ENCODE data around the gene CCDC12. TPM values are rescaled to one million over a fixed set of nuclear protein-coding genes. Genes with fewer than 3 reads are reported as not detected.
A peak's percentile ranks its signal among the peaks of the same experiment; 100 is the strongest.
"Not testable (repeated sequence)": the region's sequence is repeated elsewhere in the genome, so short reads cannot be mapped to it uniquely, and the experiment has no call there.

Gene CCDC12
- total and polyA plus RNA-seq, 2 of the 13 experiments (the other 11 are each of a cell fraction or from before 2014, with no cell fraction given), result 30.1 to 49.5 TPM

- CTCF ChIA-PET (ENCODE audit: low intra/inter-chr PET ratio, low total read pairs), result no interaction called here
- H3K4me2 ChIP-seq (ENCODE audit: low read depth, low read length), result peak overlapping the region; percentile 24; the same call in 1 of the 2 replicates
- H3K4me1 ChIP-seq (ENCODE audit: insufficient read depth, low read length), result peaks cover 83% of the 10 kb centered on the region
These were observed 11.4 kb downstream of the CCDC12 start for GRCh38 chr3:46965151-46965550.

GRCh38 chr3:46964038-46964590, 12.4 kb downstream of the CCDC12 start:
- H3K4me3 ChIP-seq (replicated peaks in 1 of 3; ENCODE audit: insufficient read depth in 1 of 3, low read depth in 2 of 3, low read length in 3 of 3); H3K27me3 ChIP-seq (ENCODE audit: control insufficient read depth in 1 of 2, insufficient read depth in 2 of 2, low read length in 2 of 2); H2AFZ ChIP-seq (ENCODE audit: low read length); H3K4me2 ChIP-seq (ENCODE audit: low read depth, low read length); ATAC-seq; DNase-seq (ENCODE audit: low spot score); H3K27ac ChIP-seq (ENCODE audit: extremely low read length, insufficient read depth, low read length); BruUV-seq (replicated peaks); FAIRE-seq; POLR2A ChIA-PET; in situ Hi-C loops (cut with HindIII; ENCODE audit: extremely low pct_ligation_motif_present, low pct_unique_long_range_greater_than_20kb); H3K9me3 ChIP-seq (ENCODE audit: low read length); H3K9ac ChIP-seq (ENCODE audit: insufficient read depth, low read depth, low read length); intact Hi-C loops (cut with micrococcal nuclease; ENCODE audit: unreplicated experiment); CTCF ChIA-PET (ENCODE audit: low intra/inter-chr PET ratio, low total read pairs): not testable (repeated sequence)
- peaks cover 83% of the 10 kb centered on the region for H3K4me1 ChIP-seq (ENCODE audit: insufficient read depth, low read length)
- H3K36me3 ChIP-seq (replicated peaks in 1 of 2; ENCODE audit: control insufficient read depth in 1 of 2, insufficient read depth in 2 of 2, low read length in 2 of 2), result peaks cover 4 to 30% of the 10 kb centered on the region in 2 experiments
- WGBS (ENCODE audit: low lambda C conversion rate), result 95% methylated on average over 14 of the region's 36 CpGs
- peaks cover 74% of the 10 kb centered on the region for H4K20me1 ChIP-seq (ENCODE audit: insufficient read depth, low read length)
- peaks cover 82% of the 10 kb centered on the region for H3K79me2 ChIP-seq (ENCODE audit: insufficient read depth, low read length)

More at GRCh38 chr3:46965151-46965550, 11.4 kb downstream of the CCDC12 start:
- peak overlapping the region; percentile 21 for H3K27ac ChIP-seq (ENCODE audit: extremely low read length, insufficient read depth, low read length)
- intact Hi-C loops (cut with micrococcal nuclease; ENCODE audit: unreplicated experiment) (no loop called here), in situ Hi-C loops (cut with HindIII; ENCODE audit: extremely low pct_ligation_motif_present, low pct_unique_long_range_greater_than_20kb) (no loop called here)
- H3K9me3 ChIP-seq (ENCODE audit: low read length), result no peaks in the 10 kb centered on the region
- POLR2A ChIA-PET, result no interaction called here
- H3K79me2 ChIP-seq (ENCODE audit: insufficient read depth, low read length), result peaks cover 82% of the 10 kb centered on the region
- 81% methylated on average over 3 of the region's 6 CpGs for WGBS (ENCODE audit: low lambda C conversion rate)
- TF ChIP-seq DPF2 (CRISPR knock-in tag; IDR thresholded peaks at IDR 0.05; ENCODE audit: borderline replicate concordance, low read depth), result no peak
- 0 out of 2 replicates have a peak, but pooled peaks have one; percentile 22 for TF ChIP-seq ZNF281 (CRISPR knock-in tag; IDR thresholded peaks at IDR 0.05; ENCODE audit: borderline replicate concordance)
- ATAC-seq (peak; percentile 26), FAIRE-seq (peak; percentile 26), DNase-seq (ENCODE audit: low spot score) (no peak)
- peaks cover 74% of the 10 kb centered on the region for H4K20me1 ChIP-seq (ENCODE audit: insufficient read depth, low read length)
- H3K4me3 ChIP-seq (replicated peaks in 1 of 3; ENCODE audit: insufficient read depth in 1 of 3, low read depth in 2 of 3, low read length in 3 of 3), result no peak overlapping the region
- no peak overlapping the region for H2AFZ ChIP-seq (ENCODE audit: low read length)
- no TSS peak for BruUV-seq (replicated peaks)
- peaks cover 2 to 39% of the 10 kb centered on the region in 2 experiments for H3K36me3 ChIP-seq (replicated peaks in 1 of 2; ENCODE audit: control insufficient read depth in 1 of 2, insufficient read depth in 2 of 2, low read length in 2 of 2)
- H3K27me3 ChIP-seq (ENCODE audit: control insufficient read depth in 1 of 2, insufficient read depth in 2 of 2, low read length in 2 of 2), result no peaks in the 10 kb centered on the region
- no peak overlapping the region for H3K9ac ChIP-seq (ENCODE audit: insufficient read depth, low read depth, low read length)
